ENCODE measurements around the gene EBF3.

DNA sequence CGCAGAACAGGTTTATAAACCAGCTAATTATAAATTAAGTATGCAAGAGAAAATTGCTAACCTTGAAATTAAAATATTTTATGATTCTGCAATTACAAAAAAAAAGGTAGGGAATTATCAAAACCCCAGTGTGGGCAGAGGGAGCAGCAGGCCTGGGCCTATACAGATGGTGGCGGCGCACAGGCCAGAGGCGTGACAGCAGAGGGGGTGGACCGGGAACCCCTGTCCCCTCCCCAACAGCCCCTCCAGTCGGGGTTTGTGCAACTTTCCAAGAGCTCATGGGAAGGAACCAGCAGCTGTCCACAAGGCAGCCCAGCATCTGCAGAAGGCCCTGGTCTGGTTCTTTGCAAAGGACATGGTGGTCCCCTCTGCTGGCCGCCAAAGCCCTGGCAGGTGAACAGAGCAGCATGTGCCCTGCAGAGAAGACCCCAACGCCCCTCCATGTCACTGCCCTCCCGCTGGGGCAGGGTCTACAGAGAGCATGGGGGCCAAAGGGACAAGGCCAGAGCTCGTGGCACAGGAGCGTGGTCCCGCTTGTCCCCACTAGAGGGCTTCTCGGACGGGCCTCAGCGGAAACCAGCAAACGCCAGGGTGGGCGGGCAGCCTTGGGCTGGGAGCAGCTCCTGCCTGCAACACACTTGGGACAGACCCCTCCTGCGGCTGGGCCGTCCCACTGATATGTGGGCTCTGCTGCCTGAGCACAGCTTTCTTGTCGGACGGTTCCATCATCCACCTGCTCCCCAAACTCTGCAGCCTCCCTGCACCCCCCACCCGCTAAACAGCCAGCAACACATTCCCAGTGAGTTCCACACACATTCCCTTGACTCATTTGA lies 75.1 kb downstream of the EBF3 start:
- TF ChIP-seq POLR2AphosphoS5 (IDR thresholded peaks at IDR 0.05) = no peak
- TF ChIP-seq, protein P1, sequence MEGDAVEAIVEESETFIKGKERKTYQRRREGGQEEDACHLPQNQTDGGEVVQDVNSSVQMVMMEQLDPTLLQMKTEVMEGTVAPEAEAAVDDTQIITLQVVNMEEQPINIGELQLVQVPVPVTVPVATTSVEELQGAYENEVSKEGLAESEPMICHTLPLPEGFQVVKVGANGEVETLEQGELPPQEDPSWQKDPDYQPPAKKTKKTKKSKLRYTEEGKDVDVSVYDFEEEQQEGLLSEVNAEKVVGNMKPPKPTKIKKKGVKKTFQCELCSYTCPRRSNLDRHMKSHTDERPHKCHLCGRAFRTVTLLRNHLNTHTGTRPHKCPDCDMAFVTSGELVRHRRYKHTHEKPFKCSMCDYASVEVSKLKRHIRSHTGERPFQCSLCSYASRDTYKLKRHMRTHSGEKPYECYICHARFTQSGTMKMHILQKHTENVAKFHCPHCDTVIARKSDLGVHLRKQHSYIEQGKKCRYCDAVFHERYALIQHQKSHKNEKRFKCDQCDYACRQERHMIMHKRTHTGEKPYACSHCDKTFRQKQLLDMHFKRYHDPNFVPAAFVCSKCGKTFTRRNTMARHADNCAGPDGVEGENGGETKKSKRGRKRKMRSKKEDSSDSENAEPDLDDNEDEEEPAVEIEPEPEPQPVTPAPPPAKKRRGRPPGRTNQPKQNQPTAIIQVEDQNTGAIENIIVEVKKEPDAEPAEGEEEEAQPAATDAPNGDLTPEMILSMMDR (IDR thresholded peaks at IDR 0.05) = peak in 3 of 4 experiments; percentile 36 to 67 (median 39)
